ENCODE measurements around the gene INF2. TPM values are rescaled to one million over a fixed set of nuclear protein-coding genes. Genes with fewer than 3 reads are reported as not detected.

The INF2 gene
- total and polyA plus RNA-seq, 2 experiments from 2014 or later: 36.7 to 75.5 TPM

- Histone ChIP-seq H3F3A (replicated peaks; ENCODE audit: low read depth) (no peaks in the 10 kb centered on the region), H3K79me2 (replicated peaks; ENCODE audit: insufficient read depth) (no peaks in the 10 kb centered on the region), H3K4me3 (no peak overlapping the region), H2AFZ (no peak overlapping the region), H3K27ac (ENCODE audit: low read depth) (no peak overlapping the region), H3K9me2 (ENCODE audit: insufficient read depth) (no peaks in the 10 kb centered on the region), H3K4me1 (ENCODE audit: insufficient read depth) (no peaks in the 10 kb centered on the region), H4K20me1 (replicated peaks; ENCODE audit: insufficient read depth) (no peaks in the 10 kb centered on the region), H3K36me3 (ENCODE audit: insufficient read depth) (no peaks in the 10 kb centered on the region), H3K27me3 (ENCODE audit: insufficient read depth) (no peaks in the 10 kb centered on the region), H3K4me2 (no peak overlapping the region)
- DNase-seq (ENCODE audit: low spot score) (no peak), ATAC-seq (no peak)
- Mint-ChIP-seq H3K4me1 (peaks cover 4% of the 10 kb centered on the region; the same call in 1 of the 3 replicates), H3K36me3 (ENCODE audit: low read depth) (peaks cover 6% of the 10 kb centered on the region), H3K4me3 (no peak overlapping the region), H3K27ac (no peak overlapping the region), H3K27me3 (ENCODE audit: insufficient read depth, low read depth, poor library complexity) (peaks cover 8% of the 10 kb centered on the region), H3K9me3 (no peaks in the 10 kb centered on the region)
- TF ChIP-seq REST (IDR thresholded peaks at IDR 0.05; ENCODE audit: unreplicated experiment): no peak
- no peak for TF ChIP-seq CTCF (conservative IDR thresholded peaks at IDR 0.05; ENCODE audit: low read depth in 2 of 2)
- no peak for TF ChIP-seq EZH2phosphoT487 (IDR thresholded peaks at IDR 0.05; ENCODE audit: unreplicated experiment)
- TF ChIP-seq STAT1 (IDR thresholded peaks at IDR 0.05; ENCODE audit: unreplicated experiment): no peak
- no peak for TF ChIP-seq POLR2AphosphoS5 (IDR thresholded peaks at IDR 0.05; ENCODE audit: low read depth)
Measured at GRCh38 chr14:104718871-104719270, 29.5 kb downstream of the INF2 start.

- Mint-ChIP-seq H3K36me3 (ENCODE audit: low read depth) (peaks cover 6% of the 10 kb centered on the region; the same call in 2 of the 3 replicates), H3K4me1 (peaks cover 4% of the 10 kb centered on the region; the same call in 1 of the 3 replicates), H3K27me3 (ENCODE audit: insufficient read depth, low read depth, poor library complexity) (peaks cover 8% of the 10 kb centered on the region), H3K27ac (no peak overlapping the region), H3K9me3 (no peaks in the 10 kb centered on the region), H3K4me3 (no peak overlapping the region)
- Histone ChIP-seq H4K20me1 (replicated peaks; ENCODE audit: insufficient read depth) (no peaks in the 10 kb centered on the region), H3K4me3 (no peak overlapping the region), H3K27ac (ENCODE audit: low read depth) (no peak overlapping the region), H3K9me2 (ENCODE audit: insufficient read depth) (no peaks in the 10 kb centered on the region), H3K36me3 (ENCODE audit: insufficient read depth) (no peaks in the 10 kb centered on the region), H3F3A (replicated peaks; ENCODE audit: low read depth) (no peaks in the 10 kb centered on the region), H2AFZ (no peak overlapping the region), H3K4me1 (ENCODE audit: insufficient read depth) (no peaks in the 10 kb centered on the region), H3K4me2 (no peak overlapping the region), H3K79me2 (replicated peaks; ENCODE audit: insufficient read depth) (no peaks in the 10 kb centered on the region), H3K27me3 (ENCODE audit: insufficient read depth) (no peaks in the 10 kb centered on the region)
- DNase-seq (ENCODE audit: low spot score): no peak
- no peak for ATAC-seq
- no peak for TF ChIP-seq NANOG (IDR thresholded peaks at IDR 0.05; ENCODE audit: borderline replicate concordance)
- TF ChIP-seq EZH2phosphoT487 (IDR thresholded peaks at IDR 0.05; ENCODE audit: unreplicated experiment): no peak
- TF ChIP-seq EZH2 (IDR thresholded peaks at IDR 0.05; ENCODE audit: low read depth, unreplicated experiment): no peak
- TF ChIP-seq STAT1 (IDR thresholded peaks at IDR 0.05; ENCODE audit: unreplicated experiment): no peak
- no peak for TF ChIP-seq ETS1 (IDR thresholded peaks at IDR 0.05)
- no peak for TF ChIP-seq ZNF462 (CRISPR knock-in tag; IDR thresholded peaks at IDR 0.05)
Measured at GRCh38 chr14:104719343-104719742, 29.9 kb downstream of the INF2 start.
